Neutrophil (primary cell): Measurements from ENCODE around the gene PTPRQ.

Experiments used
- H3K27ac ChIP-seq: fragments of 200-600 bp; sonication (generic); 2 replicates; pipeline ENCODE4 v1.5.1; 2016; ENCODE audit warnings: mild to moderate bottlenecking, moderate library complexity
- H3K27me3 ChIP-seq: fragments of 200-600 bp; sonication (generic); 2 replicates; pipeline ENCODE4 v1.6.0; 2016; ENCODE audit warnings: mild to moderate bottlenecking
- H3K36me3 ChIP-seq: fragments of 200-600 bp; sonication (generic); 2 replicates; pipeline ENCODE4 v1.5.1; 2017
- H3K4me1 ChIP-seq, 2 experiments: fragments of 200-600 bp in 1 of 2; sonication (generic) in 1 of 2; 1 replicate in 1 of 2; 2 replicates in 1 of 2; pipeline versions ENCODE4 v1.5.1 to v1.6.1; 2013 to 2016; ENCODE audit warnings: low read depth in 1 of 2, low read length in 1 of 2, mild to moderate bottlenecking in 1 of 2, moderate library complexity in 1 of 2; ENCODE audit not compliant: control insufficient read depth in 1 of 2, insufficient read depth in 1 of 2
- H3K4me3 ChIP-seq, 2 experiments: fragments of 200-600 bp in 1 of 2; sonication (generic) in 1 of 2; 1 replicate in 1 of 2; 2 replicates in 1 of 2; pipeline ENCODE4 v1.5.1; 2013 to 2016; ENCODE audit warnings: low read depth in 1 of 2, low read length in 1 of 2, mild to moderate bottlenecking in 1 of 2, moderate library complexity in 1 of 2
- H3K9me3 ChIP-seq: fragments of 200-600 bp; sonication (generic); 2 replicates; pipeline ENCODE4 v1.5.1; 2016
- CTCF ChIP-seq: fragments of 200-600 bp; sonication (generic); IDR thresholded peaks from 2 replicates; pipeline ENCODE4 v1.5.1; 2016; ENCODE audit warnings: antibody characterized with exemption

PTPRQ gene

GRCh38 chr12:80622271-80622670, 178.2 kb downstream of the PTPRQ start:
- TF ChIP-seq CTCF = no peak
- H3K27ac ChIP-seq = no peak overlapping the region
- H3K9me3 ChIP-seq = no peaks in the 10 kb centered on the region
- no peaks in the 10 kb centered on the region for H3K27me3 ChIP-seq
- no peak overlapping the region for H3K4me3 ChIP-seq
- H3K36me3 ChIP-seq = no peaks in the 10 kb centered on the region
- H3K4me1 ChIP-seq = no peaks in the 10 kb centered on the region

GRCh38 chr12:80625051-80625450, 181.0 kb downstream of the PTPRQ start:
- Histone ChIP-seq H3K27ac (no peak overlapping the region), H3K4me3 (no peak overlapping the region), H3K9me3 (no peaks in the 10 kb centered on the region), H3K4me1 (no peaks in the 10 kb centered on the region), H3K27me3 (no peaks in the 10 kb centered on the region), H3K36me3 (no peaks in the 10 kb centered on the region)
- no peak for TF ChIP-seq CTCF

- Histone ChIP-seq H3K4me3 (no peak overlapping the region), H3K4me1 (no peaks in the 10 kb centered on the region), H3K9me3 (no peaks in the 10 kb centered on the region), H3K27ac (no peak overlapping the region), H3K27me3 (no peaks in the 10 kb centered on the region), H3K36me3 (no peaks in the 10 kb centered on the region)
- TF ChIP-seq CTCF = no peak
Observed at GRCh38 chr12:80625901-80626300, 181.9 kb downstream of the PTPRQ start.

- H3K27ac ChIP-seq = no peak overlapping the region
- no peaks in the 10 kb centered on the region for H3K27me3 ChIP-seq
- H3K36me3 ChIP-seq = no peaks in the 10 kb centered on the region
- no peak for TF ChIP-seq CTCF
- H3K4me3 ChIP-seq = no peak overlapping the region
- H3K9me3 ChIP-seq = no peaks in the 10 kb centered on the region
- no peaks in the 10 kb centered on the region for H3K4me1 ChIP-seq
Observed at GRCh38 chr12:80627782-80628181, 183.7 kb downstream of the PTPRQ start.

- no peak overlapping the region for H3K27ac ChIP-seq
Observed at GRCh38 chr12:80632835-80633234, 188.8 kb downstream of the PTPRQ start.

More at GRCh38 chr12:80632835-80633234, 188.8 kb downstream of the PTPRQ start:
- Histone ChIP-seq H3K27me3 (no peaks in the 10 kb centered on the region), H3K4me1 (no peaks in the 10 kb centered on the region), H3K4me3 (no peak overlapping the region), H3K36me3 (no peaks in the 10 kb centered on the region), H3K9me3 (no peaks in the 10 kb centered on the region)
- no peak for TF ChIP-seq CTCF
